SH-SY5Y (cell line): ENCODE results near the gene EPOP.

Source experiments
- GATA2 ChIP-seq: IDR thresholded peaks from 2 replicates; pipeline ENCODE4 v1.6.1; 2011; ENCODE audit warnings: mild to moderate bottlenecking, low read depth, low read length
- GATA3 ChIP-seq: IDR thresholded peaks from 2 replicates; pipeline ENCODE4 v1.6.1; 2011; ENCODE audit warnings: low read depth, mild to moderate bottlenecking, low read length, moderate library complexity

The EPOP gene

GRCh38 chr17:38671939-38672720, 2.6 kb downstream of the EPOP start:
- TF ChIP-seq GATA2, result no peak

- TF ChIP-seq GATA3 (no peak), GATA2 (no peak)
These were observed 5.2 kb downstream of the EPOP start for GRCh38 chr17:38669520-38669919.

GRCh38 chr17:38667787-38668122, 7.0 kb downstream of the EPOP start:
- TF ChIP-seq GATA2 (no peak), GATA3 (no peak)

GRCh38 chr17:38667099-38667786, 7.5 kb downstream of the EPOP start:
- TF ChIP-seq GATA3 (no peak), GATA2 (no peak)

- TF ChIP-seq GATA2 (no peak), GATA3 (no peak)
These were observed 10.7 kb downstream of the EPOP start for GRCh38 chr17:38663964-38664644.

- TF ChIP-seq GATA3 (no peak), GATA2 (no peak)
These were observed 11.5 kb downstream of the EPOP start for GRCh38 chr17:38663125-38663751.

GRCh38 chr17:38660097-38661025, 14.4 kb downstream of the EPOP start:
- TF ChIP-seq GATA2 (no peak), GATA3 (no peak)

GRCh38 chr17:38659415-38659814, 15.3 kb downstream of the EPOP start:
- TF ChIP-seq GATA3 (no peak), GATA2 (no peak)

- no peak for TF ChIP-seq GATA2
- no peak for TF ChIP-seq GATA3
These were observed 15.9 kb downstream of the EPOP start for GRCh38 chr17:38658741-38659345.

- no peak for TF ChIP-seq GATA2
- no peak for TF ChIP-seq GATA3
These were observed 16.7 kb downstream of the EPOP start for GRCh38 chr17:38657824-38658740.

- TF ChIP-seq GATA3 (no peak), GATA2 (no peak)
These were observed 17.6 kb downstream of the EPOP start for GRCh38 chr17:38656959-38657823.
